Nephron (organoid): ENCODE measurements around the gene DNAAF8.

Experiments
- H3K27ac Mint-ChIP-seq, 3 experiments: 2 replicates each; pipeline ENCODE4 v1.8.0; 2020; ENCODE audit warnings: mixed read lengths in 3 of 3, mild to moderate bottlenecking in 2 of 3, moderate library complexity in 1 of 3
- H3K27me3 Mint-ChIP-seq: 2 replicates; pipeline ENCODE4 v1.8.0; 2021; ENCODE audit warnings: low read depth, mild to moderate bottlenecking, moderate library complexity, mixed read lengths
- H3K36me3 Mint-ChIP-seq: 2 replicates; pipeline ENCODE4 v1.8.0; 2020; ENCODE audit warnings: low read depth, mixed read lengths
- H3K4me1 Mint-ChIP-seq: 2 replicates; pipeline ENCODE4 v1.8.0; 2020; ENCODE audit warnings: mixed read lengths
- H3K4me3 Mint-ChIP-seq, 3 experiments: 2 replicates each; pipeline ENCODE4 v1.8.0; 2020; ENCODE audit warnings: mild to moderate bottlenecking in 3 of 3, mixed read lengths in 3 of 3, moderate library complexity in 2 of 3
- H3K9me3 Mint-ChIP-seq: 2 replicates; pipeline ENCODE4 v1.8.0; 2020; ENCODE audit warnings: mixed read lengths
- CTCF ChIP-seq, 3 experiments: fragments of 200-600 bp; sonication (generic); IDR thresholded peaks; one replicate each; pipeline ENCODE4 v1.5.0; 2021; ENCODE audit warnings: antibody characterized with exemption in 3 of 3; ENCODE audit not compliant: unreplicated experiment in 3 of 3

Gene DNAAF8

GRCh38 chr16:4750896-4751295 lies 16.6 kb downstream of the DNAAF8 start:
- Mint-ChIP-seq H3K4me3 (no peak overlapping the region), H3K27me3 (no peaks in the 10 kb centered on the region), H3K27ac (no peak overlapping the region), H3K4me1 (peaks cover 16% of the 10 kb centered on the region), H3K36me3 (peaks cover 42% of the 10 kb centered on the region), H3K9me3 (no peaks in the 10 kb centered on the region)
- no peak for TF ChIP-seq CTCF (IDR thresholded peaks at IDR 0.05; ENCODE audit: unreplicated experiment in 3 of 3)

- H3K27ac Mint-ChIP-seq = no peak overlapping the region
- no peak overlapping the region for H3K4me3 Mint-ChIP-seq
- no peaks in the 10 kb centered on the region for H3K27me3 Mint-ChIP-seq
- TF ChIP-seq CTCF (IDR thresholded peaks at IDR 0.05; ENCODE audit: unreplicated experiment in 3 of 3) = no peak
- no peaks in the 10 kb centered on the region for H3K9me3 Mint-ChIP-seq
- peaks cover 7% of the 10 kb centered on the region for H3K4me1 Mint-ChIP-seq
- peaks cover 54% of the 10 kb centered on the region for H3K36me3 Mint-ChIP-seq
These were observed 18.2 kb downstream of the DNAAF8 start for GRCh38 chr16:4752351-4753100.

GRCh38 chr16:4753227-4753626 lies 18.9 kb downstream of the DNAAF8 start:
- H3K4me1 Mint-ChIP-seq = no peaks in the 10 kb centered on the region
- no peaks in the 10 kb centered on the region for H3K27me3 Mint-ChIP-seq
- no peak for TF ChIP-seq CTCF (IDR thresholded peaks at IDR 0.05; ENCODE audit: unreplicated experiment in 3 of 3)
- no peak overlapping the region for H3K27ac Mint-ChIP-seq
- H3K9me3 Mint-ChIP-seq = no peaks in the 10 kb centered on the region
- peaks cover 58% of the 10 kb centered on the region for H3K36me3 Mint-ChIP-seq
- no peak overlapping the region for H3K4me3 Mint-ChIP-seq

GRCh38 chr16:4754865-4755264 lies 20.5 kb downstream of the DNAAF8 start:
- TF ChIP-seq CTCF (IDR thresholded peaks at IDR 0.05; ENCODE audit: unreplicated experiment in 3 of 3) = no peak
- Mint-ChIP-seq H3K27me3 (no peaks in the 10 kb centered on the region), H3K9me3 (no peaks in the 10 kb centered on the region), H3K4me1 (no peaks in the 10 kb centered on the region), H3K36me3 (peaks cover 70% of the 10 kb centered on the region), H3K27ac (no peak overlapping the region), H3K4me3 (no peak overlapping the region)

GRCh38 chr16:4755687-4756086 lies 21.4 kb downstream of the DNAAF8 start:
- H3K9me3 Mint-ChIP-seq = no peaks in the 10 kb centered on the region
- peaks cover 76% of the 10 kb centered on the region for H3K36me3 Mint-ChIP-seq
- no peak overlapping the region for H3K4me3 Mint-ChIP-seq
- H3K27ac Mint-ChIP-seq = no peak overlapping the region
- no peaks in the 10 kb centered on the region for H3K4me1 Mint-ChIP-seq
- H3K27me3 Mint-ChIP-seq = no peaks in the 10 kb centered on the region
- TF ChIP-seq CTCF (IDR thresholded peaks at IDR 0.05; ENCODE audit: unreplicated experiment in 3 of 3) = no peak
